ENCODE results near the gene RIPK1.
"Not testable (repeated sequence)": the region's sequence is repeated elsewhere in the genome, so short reads cannot be mapped to it uniquely, and the experiment has no call there.

RIPK1 gene

DNA sequence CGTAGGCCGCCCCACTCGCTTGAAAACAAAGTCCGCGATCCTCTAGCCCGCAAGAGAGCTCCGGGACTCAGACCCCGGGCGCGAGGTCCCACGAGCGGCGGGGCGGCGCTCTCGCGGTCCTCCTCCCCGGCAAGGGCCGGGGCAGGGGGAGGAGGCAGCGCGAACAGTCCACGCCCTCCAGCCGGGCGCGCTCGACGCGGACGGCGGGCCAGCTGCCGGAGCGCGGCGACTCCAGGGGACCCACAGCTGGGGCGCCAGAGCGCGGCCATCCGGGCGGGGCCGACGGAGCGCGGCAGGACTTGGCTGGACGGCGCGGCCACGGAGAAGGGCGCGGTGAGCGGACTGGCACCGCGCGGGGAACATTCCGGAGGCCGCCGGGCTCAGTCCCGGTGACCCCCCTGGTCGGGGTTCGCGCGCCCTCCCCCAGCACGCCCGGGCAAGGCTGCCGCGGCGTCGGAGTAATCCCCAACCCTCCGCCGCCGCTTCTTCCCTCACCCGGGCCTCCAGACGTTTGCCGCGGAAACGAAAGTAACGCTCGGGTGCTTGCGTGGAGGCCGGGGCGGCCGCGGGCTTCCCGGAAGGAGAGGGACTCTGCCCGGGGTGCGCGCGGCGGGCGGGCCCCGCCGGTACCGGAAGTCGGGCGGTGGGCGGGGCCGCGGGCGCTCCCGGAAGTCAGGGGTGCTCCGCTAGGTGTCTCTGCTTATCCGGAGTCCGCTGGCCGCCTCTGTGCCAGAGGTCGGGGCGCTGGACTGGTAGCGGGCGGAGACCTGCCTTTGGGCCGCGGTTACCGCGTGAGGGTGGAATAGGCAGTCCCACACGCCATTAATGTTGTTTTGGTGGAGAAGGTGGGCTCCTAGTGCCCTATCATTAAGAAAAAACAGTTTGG lies at the start of gene RIPK1:
Gene RIPK1, plus strand, starts transcription at position 166 of the 886 bp plus-strand sequence. CDS start 8,330 bp downstream, outside the sequence.
- peak; percentile 93 for DNase-seq (ENCODE audit: low read depth)

GRCh38 chr6:3019065-3019464 lies 49.2 kb upstream of the RIPK1 start:
- no peak for DNase-seq (ENCODE audit: low read depth)

DNA sequence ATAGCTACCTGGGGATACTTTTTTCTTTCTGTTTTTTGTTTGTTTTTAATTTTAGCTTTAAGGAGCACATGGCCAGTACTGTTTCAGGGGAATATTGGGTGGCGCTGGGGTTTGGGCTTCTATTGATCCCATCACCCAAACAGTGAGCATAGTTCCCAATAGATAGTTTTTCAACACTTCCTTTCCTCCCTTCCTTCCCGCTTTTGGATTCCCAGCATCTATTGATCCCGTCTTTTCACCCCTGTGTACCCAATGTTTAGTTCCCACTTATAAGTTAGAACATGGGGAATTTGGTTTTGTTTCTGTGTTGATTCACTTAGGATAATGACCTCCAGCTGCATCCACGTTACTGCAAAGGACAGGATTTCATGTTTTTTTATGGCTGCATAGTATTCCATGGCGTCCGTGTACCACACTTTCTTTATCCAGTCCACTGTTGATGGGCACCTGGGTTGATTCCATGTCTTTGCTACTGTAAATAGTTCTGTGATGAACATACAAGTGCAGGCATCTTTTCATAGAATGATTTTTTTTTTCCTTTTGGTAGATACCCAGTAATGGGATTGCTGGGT lies 48.5 kb upstream of the RIPK1 start:
- DNase-seq (ENCODE audit: low read depth): no peak

GRCh38 chr6:3020976-3021598 lies 47.2 kb upstream of the RIPK1 start:
- DNase-seq (ENCODE audit: low read depth): not testable (repeated sequence)

DNA sequence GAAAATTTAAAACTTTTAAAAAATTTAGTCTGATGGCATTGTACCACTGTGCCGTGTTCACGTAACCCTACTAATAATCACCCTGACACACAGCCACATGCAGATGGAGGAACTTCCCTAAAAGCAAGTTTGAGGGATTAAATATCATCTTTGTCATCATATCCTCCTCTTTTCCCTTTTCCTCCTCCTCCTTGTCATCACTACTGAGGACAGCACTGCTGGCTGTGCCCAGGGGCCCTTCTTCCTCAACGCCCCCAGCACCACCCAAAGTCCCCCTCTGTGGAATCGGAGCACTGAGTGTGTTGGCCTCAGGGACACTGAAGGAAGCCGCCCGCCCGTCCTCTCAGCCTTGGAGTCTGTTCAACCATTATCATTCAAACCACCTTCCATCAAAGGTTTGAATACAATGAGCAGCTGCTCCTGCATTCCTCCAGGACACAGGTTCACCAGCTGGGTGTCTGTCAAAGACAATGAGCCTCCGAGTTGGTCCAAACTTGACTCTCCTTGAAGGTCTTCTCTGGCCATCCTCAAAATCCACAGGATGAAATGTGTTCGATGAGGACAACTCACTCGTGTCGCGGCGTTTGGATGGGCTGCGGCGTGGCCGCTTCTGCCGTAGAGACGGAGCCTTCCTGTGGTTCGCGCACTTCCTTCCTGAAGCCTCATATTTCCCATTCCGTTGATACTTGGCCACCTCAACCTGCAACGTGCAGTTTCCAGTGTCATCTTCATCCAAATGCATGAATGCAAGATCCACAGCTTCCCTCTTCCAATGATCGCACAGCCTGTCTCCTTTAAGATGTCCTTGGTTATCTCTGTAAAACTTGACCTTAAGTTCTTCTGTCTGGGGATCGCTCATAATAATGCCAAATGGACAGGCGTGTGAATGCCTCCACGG lies 45.3 kb upstream of the RIPK1 start:
- DNase-seq (ENCODE audit: low read depth): no peak

DNA sequence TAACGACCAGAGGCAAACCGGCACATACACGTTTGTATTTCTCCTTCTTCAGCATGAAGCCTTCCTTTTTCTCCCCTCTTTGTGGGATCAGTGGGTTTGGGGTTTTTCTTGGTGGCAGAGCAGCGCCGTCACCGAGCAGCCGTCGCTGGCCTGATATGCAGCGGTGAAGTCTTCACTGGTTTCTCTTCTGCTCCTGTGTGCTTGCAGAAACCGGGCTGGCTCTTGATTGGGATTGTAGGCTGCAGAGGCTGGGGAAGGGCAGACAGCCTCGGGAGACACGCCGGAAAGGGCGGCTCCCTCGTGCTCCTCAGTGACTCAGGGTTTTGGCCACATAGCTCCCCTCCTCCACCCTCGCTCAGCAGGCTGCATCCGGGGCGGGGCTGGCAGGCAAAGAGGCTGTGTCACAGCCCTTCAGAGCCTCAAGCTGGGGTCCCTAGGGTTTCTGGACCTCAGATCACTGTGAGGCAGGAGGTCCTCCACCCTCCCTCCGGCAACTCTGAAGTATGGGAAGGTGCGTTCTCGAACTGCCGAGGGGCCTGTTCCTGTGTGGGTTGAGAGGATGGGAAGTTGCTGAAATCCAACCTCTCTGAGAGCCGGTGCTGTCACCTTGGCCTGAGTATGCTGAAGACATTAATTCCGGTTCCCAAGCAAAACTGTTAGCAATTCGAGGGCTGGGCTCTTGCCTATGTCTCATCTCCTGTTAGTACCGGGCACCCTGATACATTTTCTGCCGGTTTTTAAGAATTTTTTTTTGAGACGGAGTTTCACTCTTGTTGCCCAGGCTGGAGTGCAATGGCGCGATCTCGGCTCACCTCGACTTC lies 44.4 kb upstream of the RIPK1 start:
- DNase-seq (ENCODE audit: low read depth): peak; percentile 96

DNA sequence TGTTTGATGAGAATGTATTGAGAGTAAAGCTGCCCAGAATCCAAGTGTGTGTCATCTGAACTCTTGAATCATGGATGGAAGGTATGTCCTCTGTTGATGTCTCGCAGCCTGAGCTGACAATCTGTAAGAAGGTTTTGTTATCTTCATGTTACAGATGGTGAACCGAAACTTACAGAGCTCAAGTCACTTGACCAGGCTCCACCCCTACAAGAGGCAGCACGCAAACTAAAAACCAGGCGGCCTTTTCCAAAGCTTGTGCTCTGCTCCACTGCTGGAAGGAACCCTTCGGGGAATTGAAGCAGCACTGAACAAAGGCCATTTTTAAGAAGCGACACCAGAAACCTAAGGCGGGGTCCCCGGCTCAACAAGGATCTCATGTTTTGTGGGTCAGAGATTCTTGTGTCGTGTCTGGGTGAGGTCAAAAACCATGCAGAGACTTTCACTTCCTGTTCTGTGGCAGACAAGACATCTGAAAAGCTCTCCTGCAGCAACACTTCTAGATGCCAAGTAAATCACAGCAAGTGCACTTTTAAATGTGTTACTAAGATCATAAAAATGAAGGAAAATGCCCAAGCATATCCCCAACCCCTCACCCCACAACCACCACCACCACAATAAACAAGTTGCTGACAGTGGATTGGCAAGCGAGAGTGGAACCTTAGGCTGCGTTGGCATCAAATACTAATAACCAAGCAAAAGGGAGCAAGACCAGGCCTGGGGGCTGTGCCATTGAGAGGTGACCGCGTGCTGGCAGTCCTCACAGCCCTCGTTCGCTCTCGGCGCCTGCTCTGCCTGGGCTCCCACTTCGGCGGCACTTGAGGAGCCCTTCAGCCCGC lies 41.3 kb upstream of the RIPK1 start:
- no peak for DNase-seq (ENCODE audit: low read depth)

- DNase-seq (ENCODE audit: low read depth): not testable (repeated sequence)
Measured at GRCh38 chr6:3028156-3028555, 40.1 kb upstream of the RIPK1 start.

DNA sequence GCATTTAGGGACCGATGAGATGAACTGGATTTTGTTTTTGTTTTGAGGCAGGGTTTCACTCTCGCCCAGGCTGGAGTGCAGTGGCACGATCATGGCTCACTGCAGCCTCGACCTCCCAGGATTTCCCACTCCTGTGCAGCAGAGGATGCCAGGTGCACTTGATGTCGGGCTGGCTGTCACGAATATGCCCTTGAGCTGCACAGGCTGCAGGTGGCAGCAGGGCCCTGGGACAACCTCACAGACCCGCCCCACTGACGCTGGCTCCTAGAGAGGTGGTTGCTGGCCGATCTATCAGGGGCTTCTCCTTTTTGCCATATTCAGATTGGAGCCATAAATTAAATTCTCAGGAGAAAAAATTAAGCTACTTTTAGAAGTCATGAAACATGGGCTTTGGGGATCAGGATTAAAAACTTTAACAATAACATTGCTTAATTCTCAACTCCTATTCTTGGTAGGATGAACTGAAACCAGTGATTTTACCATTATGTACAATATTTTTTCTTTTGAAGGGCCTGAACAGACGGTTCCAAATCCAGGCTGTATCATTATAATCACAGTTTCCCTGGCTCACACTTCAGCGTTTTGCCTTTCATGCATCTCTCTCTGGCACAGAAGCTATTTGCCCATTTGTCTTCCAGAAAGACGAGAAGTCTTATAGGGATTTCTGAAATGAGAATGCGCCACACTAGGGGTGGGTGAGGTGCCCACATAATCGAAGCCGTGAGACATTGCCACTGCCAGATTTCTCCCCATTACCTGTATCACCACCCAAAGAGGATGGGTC lies 36.2 kb upstream of the RIPK1 start:
- no peak for DNase-seq (ENCODE audit: low read depth)

- DNase-seq (ENCODE audit: low read depth): peak; percentile 88
Measured at GRCh38 chr6:3032986-3033385, 35.3 kb upstream of the RIPK1 start.

DNA sequence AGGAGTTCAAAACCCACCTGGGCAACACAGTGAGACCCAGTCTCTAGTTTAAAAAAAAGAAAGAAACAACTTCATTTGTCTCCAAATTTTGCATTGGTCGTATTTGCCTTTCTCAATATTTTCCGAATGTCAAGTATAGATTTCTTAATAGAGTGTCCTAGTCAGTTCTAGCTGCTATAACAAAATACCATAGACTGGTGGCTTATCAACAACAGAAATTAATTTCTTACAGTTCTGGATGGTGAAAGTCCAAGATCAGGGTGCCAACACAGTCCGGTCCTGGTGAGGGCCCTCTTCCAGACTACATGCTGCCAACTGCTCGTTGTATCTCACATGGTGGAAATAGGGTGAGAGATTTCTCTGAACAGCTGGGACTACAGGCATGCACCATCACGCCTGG lies 34.6 kb upstream of the RIPK1 start:
- no peak for DNase-seq (ENCODE audit: low read depth)

GRCh38 chr6:3035397-3035796 lies 32.9 kb upstream of the RIPK1 start:
- no peak for DNase-seq (ENCODE audit: low read depth)

GRCh38 chr6:3036861-3037637 lies 31.2 kb upstream of the RIPK1 start:
- no peak for DNase-seq (ENCODE audit: low read depth)

DNA sequence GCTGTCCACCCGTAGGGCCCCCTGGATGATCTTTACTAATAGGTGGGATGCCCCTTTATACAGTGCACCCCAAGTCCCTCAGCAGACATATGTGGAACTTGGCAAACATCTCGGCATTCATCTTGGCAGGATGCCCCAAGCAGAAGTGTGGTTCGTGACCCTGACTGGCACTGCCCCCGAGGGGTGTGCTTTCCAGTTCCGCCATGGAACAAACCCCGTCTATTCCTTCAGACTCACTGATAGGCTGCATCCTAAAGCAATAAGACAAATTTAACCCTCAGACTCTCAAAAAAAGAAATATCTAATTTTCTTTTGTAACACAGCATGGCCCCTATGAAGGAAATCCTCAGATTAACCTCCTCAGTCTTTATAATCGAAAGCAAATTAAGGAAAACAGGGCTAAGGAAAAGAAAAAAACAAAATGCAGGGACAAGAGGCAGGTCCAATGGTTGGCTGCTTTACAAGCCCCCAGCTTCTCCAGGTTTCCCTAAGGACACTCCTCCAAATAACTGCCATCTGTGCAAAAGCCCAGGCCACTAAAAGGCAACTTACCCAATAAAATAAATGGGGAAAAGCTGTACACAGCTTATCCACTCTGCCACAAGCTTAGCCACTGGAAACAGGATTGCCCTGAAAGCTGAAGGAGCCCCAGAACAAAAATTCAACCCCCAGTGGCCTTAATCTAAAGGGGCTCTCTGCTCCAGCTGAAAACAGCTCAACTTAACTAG lies 30.5 kb upstream of the RIPK1 start:
- DNase-seq (ENCODE audit: low read depth): no peak

GRCh38 chr6:3039384-3039783 lies 28.9 kb upstream of the RIPK1 start:
- DNase-seq (ENCODE audit: low read depth): no peak

GRCh38 chr6:3041147-3041546 lies 27.1 kb upstream of the RIPK1 start:
- no peak for DNase-seq (ENCODE audit: low read depth)

- no peak for DNase-seq (ENCODE audit: low read depth)
Measured at GRCh38 chr6:3041606-3042005, 26.7 kb upstream of the RIPK1 start.

DNA sequence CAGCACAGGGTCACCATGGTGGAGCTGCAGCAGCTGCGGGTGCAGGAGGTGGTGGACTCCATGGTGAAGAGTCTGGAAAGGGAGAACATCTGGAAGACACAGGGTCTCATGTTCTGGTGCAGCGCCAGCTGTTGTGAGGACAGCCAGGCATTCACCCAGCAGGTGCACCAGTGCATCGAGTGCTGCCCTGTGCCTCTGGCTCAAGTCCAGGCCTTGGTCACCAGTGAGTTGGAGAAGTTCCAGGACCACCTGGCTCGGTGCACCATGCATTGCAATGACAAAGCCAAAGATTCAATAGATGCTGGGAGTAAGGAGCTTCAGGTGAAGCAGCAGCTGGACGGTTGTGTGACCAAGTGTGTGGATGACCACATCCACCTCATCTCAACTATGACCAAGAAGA lies 22.9 kb upstream of the RIPK1 start:
- no peak for DNase-seq (ENCODE audit: low read depth)
